Activated CD4-positive, alpha-beta T cell treated with anti-CD3 and anti-CD28 coated beads, Interleukin-2, amount 50 U/mL, for 16 hours (primary cell): ENCODE measurements around the gene LEP.
"Not testable (repeated sequence)": the region's sequence is repeated elsewhere in the genome, so short reads cannot be mapped to it uniquely, and the experiment has no call there.

Source experiments
- DNase-seq: peaks from one replicate; pipeline ENCODE4 v3.0.0-alpha.2; 2020

The LEP gene

DNA sequence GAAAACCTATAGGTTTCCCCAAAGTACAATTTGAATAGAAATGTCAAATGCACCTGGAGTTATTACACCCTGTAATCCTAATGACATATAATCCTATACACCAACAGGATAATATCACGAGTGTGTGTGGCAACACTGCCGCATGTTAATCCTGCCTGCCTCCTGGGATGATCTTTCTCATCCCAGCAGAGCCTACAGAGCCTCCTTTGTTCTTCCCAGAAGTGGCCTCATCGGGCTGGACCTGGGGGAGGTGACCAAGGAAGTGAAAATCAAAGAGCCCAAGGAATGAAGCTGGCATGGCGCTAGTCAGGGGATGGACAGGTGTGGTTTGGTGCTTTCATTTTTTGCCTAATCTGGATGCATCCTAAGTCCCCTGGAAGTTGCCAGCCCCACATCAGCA lies 29.5 kb upstream of the LEP start:
- no peak for DNase-seq

DNA sequence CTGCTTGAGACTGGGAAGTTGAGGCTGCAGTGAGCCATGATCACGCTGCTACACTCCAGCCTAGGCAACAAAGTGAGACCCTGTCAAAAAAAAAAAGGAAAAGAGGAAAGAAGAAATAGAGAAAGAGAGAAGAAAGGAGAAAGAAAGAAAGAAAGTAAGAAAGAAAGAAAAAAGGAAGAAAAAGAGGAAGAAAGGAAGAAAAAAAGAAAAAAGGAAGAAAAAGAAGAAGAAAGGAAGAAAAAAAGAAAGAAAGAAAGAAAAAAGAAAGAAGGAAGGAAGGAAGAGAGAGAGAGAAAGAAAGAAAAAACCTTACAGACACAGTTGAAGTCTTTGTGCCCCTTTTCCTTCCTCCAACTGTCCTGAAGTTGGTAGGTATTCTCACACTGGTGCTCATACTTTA lies 26.6 kb upstream of the LEP start:
- DNase-seq = no peak

GRCh38 chr7:128215281-128215680 lies 25.8 kb upstream of the LEP start:
- no peak for DNase-seq

DNA sequence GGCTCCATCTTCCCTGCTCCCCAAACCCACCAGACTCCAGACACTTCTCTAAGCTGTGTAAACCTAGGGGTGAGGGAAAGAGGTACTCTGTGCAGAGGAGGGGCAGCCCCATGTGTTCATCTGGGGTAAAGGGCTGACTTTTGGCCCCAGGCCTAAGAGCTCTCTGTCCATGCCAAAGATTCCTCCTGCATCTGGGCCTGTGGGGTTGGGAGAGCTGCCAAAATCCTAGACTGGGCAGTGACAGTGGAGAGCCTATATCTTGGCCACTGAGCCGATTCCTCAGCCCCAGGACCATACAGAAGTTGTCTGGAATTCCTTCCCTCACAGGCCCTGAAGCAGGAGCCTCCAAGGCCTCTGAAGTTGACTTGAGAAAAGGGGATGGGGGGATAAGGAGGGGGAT lies 25.3 kb upstream of the LEP start:
- DNase-seq = no peak

GRCh38 chr7:128217030-128217805 lies 23.9 kb upstream of the LEP start:
- no peak for DNase-seq

GRCh38 chr7:128217967-128218652 lies 23.0 kb upstream of the LEP start:
- no peak for DNase-seq

- DNase-seq = no peak
Observed at GRCh38 chr7:128219636-128220035, 21.4 kb upstream of the LEP start.

DNA sequence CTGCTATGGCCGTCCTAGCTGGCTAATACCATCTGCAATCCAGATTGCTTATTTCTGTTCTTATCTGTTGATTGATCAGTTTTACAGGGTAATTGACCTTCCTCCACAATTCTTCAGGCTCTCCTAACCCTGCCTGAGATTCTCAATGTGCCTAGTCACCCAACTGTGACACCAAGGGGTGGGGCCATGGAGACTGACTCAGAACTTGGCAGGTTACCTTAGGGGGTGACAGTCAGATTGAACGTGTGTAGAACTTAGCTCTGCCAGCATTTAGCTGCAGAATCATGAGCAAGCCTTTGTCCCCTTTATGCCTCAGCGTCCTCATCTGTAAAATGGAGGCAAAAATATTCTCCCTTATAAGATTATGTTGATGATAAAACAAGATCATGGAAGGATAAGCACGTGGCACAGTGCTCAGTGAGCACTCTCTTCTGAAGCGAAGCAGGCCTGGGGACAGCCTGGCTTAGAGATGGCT lies 19.1 kb upstream of the LEP start:
- peak; percentile 8 for DNase-seq

GRCh38 chr7:128226132-128226980 lies 14.7 kb upstream of the LEP start:
- DNase-seq = no peak

- no peak for DNase-seq
Observed at GRCh38 chr7:128227271-128227670, 13.8 kb upstream of the LEP start.

DNA sequence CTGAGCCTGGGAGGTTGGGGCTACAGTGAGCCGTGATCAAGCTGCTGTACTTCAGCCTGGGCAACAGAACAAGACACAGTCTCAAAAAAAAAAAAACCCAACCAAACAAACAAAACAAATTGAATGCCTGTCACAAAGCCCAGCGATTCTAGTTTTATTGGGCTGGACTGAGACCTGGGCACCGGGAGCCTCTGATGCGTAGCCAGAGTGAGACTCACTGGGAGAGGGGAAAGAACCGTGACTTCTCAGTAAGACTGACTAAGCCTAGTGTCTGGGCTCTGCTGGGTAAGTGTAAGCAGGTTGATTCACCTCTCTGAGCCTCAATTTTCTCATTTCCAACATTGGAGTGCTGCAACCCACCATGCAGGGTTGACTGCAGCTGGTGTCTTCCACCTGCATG lies 10.1 kb upstream of the LEP start:
- DNase-seq = no peak

- DNase-seq = no peak
Observed at GRCh38 chr7:128231677-128232076, 9.4 kb upstream of the LEP start.

DNA sequence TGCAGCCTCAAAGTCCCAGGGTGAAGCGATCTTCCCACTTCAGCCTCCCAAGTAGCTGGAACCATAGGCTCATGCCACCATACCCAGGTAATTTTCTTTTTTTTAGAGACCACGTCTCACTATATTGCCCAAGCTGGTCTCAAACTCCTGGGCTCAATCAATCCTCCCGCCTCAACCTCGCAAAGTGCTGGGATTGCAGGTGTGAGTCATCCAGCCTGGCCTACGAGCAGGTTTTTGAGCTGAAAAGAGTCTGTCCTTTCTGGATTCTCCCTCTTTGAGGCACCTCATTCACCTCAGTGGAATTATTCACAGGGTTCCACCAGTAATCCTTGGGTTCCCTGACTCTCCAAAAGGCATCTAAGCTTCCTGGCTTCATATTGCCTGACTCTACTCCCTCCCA lies 7.6 kb upstream of the LEP start:
- DNase-seq = no peak

GRCh38 chr7:128234476-128235026 lies 6.5 kb upstream of the LEP start:
- DNase-seq = no peak

GRCh38 chr7:128235471-128235870 lies 5.6 kb upstream of the LEP start:
- DNase-seq = no peak

GRCh38 chr7:128236924-128237586 lies 4.0 kb upstream of the LEP start:
- peak; percentile 81 for DNase-seq

- DNase-seq = not testable (repeated sequence)
Observed at GRCh38 chr7:128239146-128239545, 1.9 kb upstream of the LEP start.

GRCh38 chr7:128242661-128243060 lies 1.6 kb downstream of the LEP start:
- no peak for DNase-seq

DNA sequence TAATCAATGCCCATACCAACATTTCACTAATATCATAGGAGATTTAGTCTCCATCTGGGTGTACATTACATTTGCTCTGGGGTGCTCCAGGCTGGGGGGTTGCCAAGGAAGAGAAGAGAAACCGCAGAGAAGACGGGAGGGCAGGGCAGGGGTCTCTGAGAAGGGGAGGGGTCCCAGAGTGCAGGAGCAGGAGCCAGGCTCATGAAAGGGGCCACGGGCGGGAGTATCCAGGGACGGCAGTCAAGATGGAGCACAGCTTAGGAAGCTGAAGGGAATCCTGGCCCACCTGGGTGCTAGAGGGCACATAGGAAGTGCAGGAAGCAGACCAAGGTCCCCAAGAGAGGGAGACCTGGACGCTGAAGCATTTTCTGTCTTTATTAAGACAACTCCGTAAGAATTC lies 2.2 kb downstream of the LEP start:
- no peak for DNase-seq

DNA sequence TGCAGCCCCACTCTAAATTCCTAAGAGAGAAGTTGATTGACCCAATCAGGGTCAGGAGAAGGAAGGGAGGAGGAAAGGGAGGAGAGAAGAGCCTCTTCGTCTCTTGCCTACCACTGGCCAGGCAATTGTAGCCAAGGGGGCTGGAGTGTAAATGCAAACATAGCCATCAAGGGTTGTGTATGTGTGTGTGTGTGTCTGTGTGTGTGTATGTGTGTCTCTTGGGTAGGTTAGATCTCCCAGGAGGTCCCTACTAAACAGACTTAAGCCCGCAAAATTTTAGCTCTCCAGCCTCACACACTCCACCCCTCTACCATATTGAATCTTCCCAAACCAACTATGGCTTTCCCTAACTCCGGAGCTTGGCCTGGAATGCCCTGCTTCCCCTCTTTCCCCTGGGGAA lies 3.8 kb downstream of the LEP start:
- no peak for DNase-seq

GRCh38 chr7:128247108-128247507 lies 6.0 kb downstream of the LEP start:
- DNase-seq = no peak

DNA sequence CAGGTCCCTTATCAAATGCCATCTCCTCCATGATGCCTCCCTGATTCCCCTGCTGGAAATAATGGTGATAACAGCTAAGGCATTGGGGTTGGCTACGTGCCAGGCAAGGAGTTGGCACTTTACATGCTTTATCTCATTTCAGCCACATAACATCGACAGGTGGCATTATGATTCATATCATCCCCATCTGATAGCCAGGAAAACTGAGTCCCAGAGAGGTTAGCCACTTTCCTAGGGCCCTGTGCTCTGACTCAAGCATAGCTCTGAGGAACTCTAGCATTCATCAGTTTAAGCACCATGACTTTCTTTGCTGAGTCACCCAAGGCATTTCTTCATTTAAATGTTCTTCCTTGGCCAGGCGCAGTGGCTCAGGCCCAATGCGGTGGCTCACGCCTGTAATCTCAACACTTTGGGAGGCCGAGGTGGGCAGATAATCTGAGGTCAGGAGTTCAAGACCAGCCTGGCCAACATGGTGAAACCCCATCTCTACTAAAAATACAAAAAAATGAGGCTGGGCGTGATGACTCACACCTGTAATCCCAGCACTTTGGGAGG lies 6.6 kb downstream of the LEP start:
- DNase-seq = no peak
